SJCRH30 (cell line): ENCODE data around the gene PACS1. TPM values are rescaled to one million over a fixed set of nuclear protein-coding genes. Genes with fewer than 3 reads are reported as not detected.

ENCODE experiments used
- DNase-seq, 2 experiments: peaks; one replicate each; pipeline ENCODE4 v3.0.0-alpha.2; 2015 to 2020
- H3K27ac ChIP-seq: fragments of 250-450 bp; sonication (Bioruptor Pico); 2 replicates; pipeline ENCODE4 v1.5.1; 2020; ENCODE audit warnings: mild to moderate bottlenecking, moderate library complexity
- H3K27me3 ChIP-seq: fragments of 250-450 bp; sonication (Bioruptor Pico); 2 replicates; pipeline ENCODE4 v1.5.1; 2020; ENCODE audit warnings: mild to moderate bottlenecking, moderate library complexity
- H3K36me3 ChIP-seq: fragments of 250-450 bp; sonication (Bioruptor Pico); 2 replicates; pipeline ENCODE4 v1.5.1; 2020; ENCODE audit warnings: mild to moderate bottlenecking, moderate library complexity
- H3K4me1 ChIP-seq: fragments of 250-450 bp; sonication (Bioruptor Pico); 2 replicates; pipeline ENCODE4 v1.5.1; 2020; ENCODE audit warnings: mild to moderate bottlenecking, moderate library complexity
- H3K4me3 ChIP-seq: fragments of 250-450 bp; sonication (Bioruptor Pico); 2 replicates; pipeline ENCODE4 v1.5.1; 2020; ENCODE audit warnings: mild to moderate bottlenecking, moderate library complexity
- H3K9me3 ChIP-seq: fragments of 250-450 bp; sonication (Bioruptor Pico); replicated peaks from 2 replicates; pipeline ENCODE4 v1.5.1; 2020; ENCODE audit warnings: mild to moderate bottlenecking, moderate library complexity
- total RNA-seq: library from RNA; depleted of rRNA; stranded (reverse); fragments of >200 nt; shearing (Covaris generic); gene quantifications from 2 replicates; pipeline ENCODE4 v1.2.3, GENCODE V29; 2014

The PACS1 gene
- total RNA-seq, 1 experiment from 2014 or later = 11.8 TPM

GRCh38 chr11:66121466-66121865 is 51.4 kb downstream of the PACS1 start:
- Histone ChIP-seq H3K36me3 (no peaks in the 10 kb centered on the region), H3K27me3 (no peaks in the 10 kb centered on the region), H3K9me3 (no peaks in the 10 kb centered on the region), H3K4me3 (no peak overlapping the region), H3K27ac (peak overlapping the region; percentile 99; the same call in 1 of the 2 replicates), H3K4me1 (peaks cover 55% of the 10 kb centered on the region)
- no peak for DNase-seq

- peaks cover 39% of the 10 kb centered on the region for H3K4me1 ChIP-seq
- no peaks in the 10 kb centered on the region for H3K36me3 ChIP-seq
- H3K4me3 ChIP-seq = no peak overlapping the region
- no peaks in the 10 kb centered on the region for H3K27me3 ChIP-seq
- H3K27ac ChIP-seq = no peak overlapping the region
- no peak for DNase-seq
- H3K9me3 ChIP-seq = no peaks in the 10 kb centered on the region
Measured at GRCh38 chr11:66123902-66124301, 53.8 kb downstream of the PACS1 start.

DNA sequence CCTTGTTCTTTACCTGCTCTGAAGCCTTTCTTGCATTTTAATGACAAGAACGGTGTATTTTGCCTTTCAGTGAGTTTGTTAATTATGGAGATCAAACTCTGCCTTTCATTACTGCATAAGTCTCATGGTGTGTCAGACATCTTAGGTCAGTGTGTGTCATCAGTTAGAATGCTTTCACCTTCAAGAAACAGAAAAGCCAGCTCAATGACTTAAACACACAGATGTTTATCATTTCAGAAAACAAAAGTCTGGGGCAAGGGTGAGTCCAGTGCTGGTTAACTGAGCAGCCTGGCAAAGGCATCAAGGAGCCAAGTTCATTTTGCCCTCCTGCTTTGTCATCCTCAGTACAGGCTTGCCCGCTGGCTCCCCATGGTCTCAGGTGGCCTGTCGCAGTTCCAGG is 54.5 kb downstream of the PACS1 start:
- Histone ChIP-seq H3K27me3 (no peaks in the 10 kb centered on the region), H3K27ac (no peak overlapping the region), H3K4me3 (no peak overlapping the region), H3K36me3 (no peaks in the 10 kb centered on the region), H3K9me3 (no peaks in the 10 kb centered on the region), H3K4me1 (peaks cover 34% of the 10 kb centered on the region)
- DNase-seq = no peak

GRCh38 chr11:66126064-66126463 is 56.0 kb downstream of the PACS1 start:
- Histone ChIP-seq H3K27me3 (no peaks in the 10 kb centered on the region), H3K4me1 (peaks cover 19% of the 10 kb centered on the region), H3K36me3 (no peaks in the 10 kb centered on the region), H3K27ac (no peak overlapping the region), H3K9me3 (no peaks in the 10 kb centered on the region), H3K4me3 (no peak overlapping the region)
- DNase-seq = no peak

DNA sequence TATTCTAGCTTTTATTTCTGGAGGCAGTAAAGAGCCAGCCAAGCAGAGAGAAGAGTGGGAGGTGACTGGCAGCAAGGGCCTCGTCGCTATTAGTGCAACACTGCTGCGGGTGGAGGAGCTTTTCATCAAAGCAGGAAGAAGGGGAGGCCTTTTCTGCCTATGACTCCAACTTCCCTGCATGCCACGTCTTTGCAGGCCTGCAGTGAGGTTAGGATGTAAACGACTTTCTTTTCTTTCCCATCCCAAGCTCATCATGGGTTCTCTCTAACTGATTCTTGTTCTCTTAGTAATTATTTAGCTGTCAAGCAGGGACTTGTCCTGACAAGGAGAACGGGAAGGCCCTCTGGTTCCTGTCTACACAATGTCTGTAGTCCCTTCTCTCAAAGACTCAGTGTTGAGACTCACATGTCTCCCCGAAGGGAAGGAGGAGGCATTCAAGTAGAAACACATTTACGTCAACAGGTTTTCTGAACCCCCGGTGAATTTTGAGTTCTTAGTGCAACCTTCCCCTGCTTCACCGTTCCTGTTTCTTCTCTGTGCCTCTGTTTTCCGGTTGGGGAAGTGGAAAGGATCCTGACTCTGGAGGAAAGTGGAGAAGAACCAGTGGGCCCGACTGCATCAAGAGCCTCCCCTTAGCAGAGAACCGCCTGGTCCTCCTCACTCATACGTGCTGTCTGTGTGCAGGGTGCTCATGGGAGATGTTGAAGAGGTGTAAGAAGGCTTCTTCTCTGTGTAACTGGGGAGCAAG is 56.9 kb downstream of the PACS1 start:
- Histone ChIP-seq H3K4me1 (peaks cover 10% of the 10 kb centered on the region), H3K36me3 (no peaks in the 10 kb centered on the region), H3K27ac (no peak overlapping the region), H3K27me3 (no peaks in the 10 kb centered on the region), H3K9me3 (no peaks in the 10 kb centered on the region), H3K4me3 (no peak overlapping the region)
- DNase-seq = no peak

DNA sequence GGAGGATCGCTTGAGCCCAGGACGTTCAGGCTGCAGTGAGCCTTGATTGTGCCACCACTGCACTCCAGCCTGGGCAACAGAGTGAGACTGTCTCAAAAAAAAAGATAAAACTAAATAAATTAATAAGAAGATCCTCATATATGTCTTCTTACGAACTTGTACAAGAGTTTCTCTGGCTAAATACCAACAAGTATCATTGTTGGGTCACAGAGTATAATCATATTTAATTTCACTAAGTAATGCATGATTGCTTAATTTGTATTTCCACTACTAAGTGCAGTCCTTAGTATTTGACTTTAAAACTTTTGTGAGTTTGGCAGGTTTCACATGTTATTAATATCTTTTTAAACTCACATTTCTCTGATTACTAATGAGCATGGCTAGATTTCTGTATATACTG is 60.9 kb downstream of the PACS1 start:
- no peak for DNase-seq

GRCh38 chr11:66131937-66132632 is 62.0 kb downstream of the PACS1 start:
- DNase-seq = no peak
- Histone ChIP-seq H3K4me3 (no peak overlapping the region), H3K27me3 (no peaks in the 10 kb centered on the region), H3K27ac (no peak overlapping the region), H3K36me3 (no peaks in the 10 kb centered on the region), H3K9me3 (no peaks in the 10 kb centered on the region), H3K4me1 (peaks cover 3% of the 10 kb centered on the region; the same call in 1 of the 2 replicates)

More for the DNA sequence above, 60.9 kb downstream of the PACS1 start:
- Histone ChIP-seq H3K27ac (no peak overlapping the region), H3K4me3 (no peak overlapping the region), H3K4me1 (peaks cover 6% of the 10 kb centered on the region; the same call in 1 of the 2 replicates), H3K27me3 (no peaks in the 10 kb centered on the region), H3K36me3 (no peaks in the 10 kb centered on the region), H3K9me3 (no peaks in the 10 kb centered on the region)

- H3K27ac ChIP-seq = no peak overlapping the region
- peak in 1 of 2 experiments; percentile 21 for DNase-seq
- peaks cover 3% of the 10 kb centered on the region; the same call in 1 of the 2 replicates for H3K4me1 ChIP-seq
- no peak overlapping the region for H3K4me3 ChIP-seq
- no peaks in the 10 kb centered on the region for H3K36me3 ChIP-seq
- no peaks in the 10 kb centered on the region for H3K9me3 ChIP-seq
- no peaks in the 10 kb centered on the region for H3K27me3 ChIP-seq
Measured at GRCh38 chr11:66133216-66133775, 63.2 kb downstream of the PACS1 start.

DNA sequence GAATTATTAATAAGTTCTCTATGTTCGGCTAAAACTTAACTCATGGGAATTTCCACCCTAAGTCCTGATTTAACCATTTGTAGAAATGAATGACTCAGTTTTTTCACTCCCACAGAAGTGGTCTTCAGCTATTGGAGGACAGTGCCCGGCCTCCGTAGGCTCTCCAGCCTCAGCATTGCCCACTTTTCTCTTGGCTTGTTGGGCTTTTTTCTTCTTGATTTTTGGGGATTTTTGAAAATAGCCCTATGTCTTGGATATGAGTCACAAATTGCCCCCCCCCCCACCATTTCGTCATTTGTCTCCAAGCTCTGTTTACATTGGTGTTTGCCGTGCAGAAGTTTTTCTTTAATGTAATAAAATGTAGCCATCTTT is 66.7 kb downstream of the PACS1 start:
- no peak overlapping the region for H3K27ac ChIP-seq
- no peak overlapping the region for H3K4me3 ChIP-seq
- peaks cover 3% of the 10 kb centered on the region; the same call in 1 of the 2 replicates for H3K4me1 ChIP-seq
- no peaks in the 10 kb centered on the region for H3K27me3 ChIP-seq
- DNase-seq = no peak
- 0 out of 2 replicates have a peak, but pooled peaks cover 3% of the 10 kb centered on the region for H3K36me3 ChIP-seq
- H3K9me3 ChIP-seq = no peaks in the 10 kb centered on the region

DNA sequence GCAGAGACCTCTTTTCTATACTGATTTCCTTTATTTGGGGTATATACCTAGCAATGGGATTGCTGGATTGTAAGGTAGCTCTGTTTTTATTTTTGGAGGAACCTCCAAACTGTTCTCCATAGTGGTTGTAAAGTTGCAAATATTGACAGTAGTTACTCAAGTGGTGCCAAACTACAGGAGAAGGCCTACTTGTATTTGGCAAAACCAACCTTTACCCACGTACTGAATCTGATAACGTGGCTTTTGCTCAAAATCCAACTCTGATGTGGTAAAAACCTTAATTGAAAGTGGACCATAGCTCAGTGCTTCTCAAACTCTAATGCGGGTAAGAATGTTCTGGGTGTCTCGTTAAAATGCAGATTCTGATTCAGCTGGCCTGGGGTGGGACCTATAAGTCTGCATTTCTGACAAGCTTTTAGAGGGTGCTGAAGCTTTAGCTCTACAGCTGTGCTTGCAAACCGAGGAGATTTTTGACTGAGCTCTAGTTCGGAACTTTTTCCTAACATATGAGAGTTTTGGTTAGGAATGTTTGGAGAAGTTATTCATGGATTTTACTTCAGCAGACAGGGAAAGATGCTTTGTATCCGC is 69.8 kb downstream of the PACS1 start:
- Histone ChIP-seq H3K4me3 (no peak overlapping the region), H3K27ac (no peak overlapping the region), H3K4me1 (no peaks in the 10 kb centered on the region), H3K27me3 (no peaks in the 10 kb centered on the region), H3K9me3 (no peaks in the 10 kb centered on the region), H3K36me3 (0 out of 2 replicates have a peak, but pooled peaks cover 3% of the 10 kb centered on the region)
- DNase-seq = no peak

DNA sequence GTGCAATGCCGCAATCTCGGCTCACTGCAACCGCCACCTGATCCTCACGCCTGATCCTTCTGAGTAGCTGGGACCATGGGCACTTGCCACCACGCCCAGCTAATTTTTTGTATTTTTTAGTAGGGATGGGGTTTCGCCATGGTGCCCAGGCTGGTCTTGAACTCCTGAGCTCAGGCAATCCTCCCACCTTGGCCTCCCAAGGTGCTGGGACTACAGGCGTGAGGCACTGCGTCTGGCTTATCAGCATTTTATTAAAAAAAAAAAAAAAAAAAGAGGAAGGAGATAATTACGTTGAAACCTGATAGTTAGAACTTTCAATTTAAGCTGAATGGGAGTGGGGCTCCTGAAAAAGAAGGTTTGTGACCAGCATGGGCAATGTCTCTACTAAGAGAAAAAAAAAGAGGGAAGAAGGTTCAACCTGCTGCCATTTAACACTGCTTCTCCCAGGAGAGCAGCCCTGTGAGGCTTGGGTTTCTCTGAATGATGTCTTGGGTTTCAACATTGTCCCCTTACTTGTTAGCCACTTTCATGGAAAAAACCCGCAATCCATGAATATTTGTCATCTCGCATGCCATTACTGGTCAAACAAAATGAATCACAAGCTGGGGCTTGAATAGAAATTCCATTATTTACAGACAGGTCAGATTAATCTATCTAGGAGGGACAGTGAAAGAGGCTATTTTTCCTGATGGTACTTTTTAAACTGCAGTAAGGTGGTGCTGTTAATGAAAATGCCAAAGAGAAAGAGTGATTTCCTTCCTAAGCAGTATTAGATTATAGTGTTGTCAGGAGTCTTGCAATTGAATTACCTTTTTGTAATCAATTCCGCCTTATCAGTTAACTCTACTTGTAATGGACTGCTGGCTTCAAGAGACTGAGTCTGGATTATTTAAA is 72.5 kb downstream of the PACS1 start:
- no peaks in the 10 kb centered on the region for H3K4me1 ChIP-seq
- H3K27ac ChIP-seq = no peak overlapping the region
- no peaks in the 10 kb centered on the region for H3K27me3 ChIP-seq
- no peak for DNase-seq
- H3K36me3 ChIP-seq = 0 out of 2 replicates have a peak, but pooled peaks cover 3% of the 10 kb centered on the region
- no peaks in the 10 kb centered on the region for H3K9me3 ChIP-seq
- no peak overlapping the region for H3K4me3 ChIP-seq

- H3K9me3 ChIP-seq = no peaks in the 10 kb centered on the region
- no peak overlapping the region for H3K4me3 ChIP-seq
- no peaks in the 10 kb centered on the region for H3K27me3 ChIP-seq
- no peak for DNase-seq
- no peaks in the 10 kb centered on the region for H3K4me1 ChIP-seq
- H3K36me3 ChIP-seq = 0 out of 2 replicates have a peak, but pooled peaks cover 3% of the 10 kb centered on the region
- H3K27ac ChIP-seq = no peak overlapping the region
Measured at GRCh38 chr11:66143264-66143566, 73.1 kb downstream of the PACS1 start.

- Histone ChIP-seq H3K36me3 (0 out of 2 replicates have a peak, but pooled peaks cover 3% of the 10 kb centered on the region), H3K27ac (no peak overlapping the region), H3K9me3 (no peaks in the 10 kb centered on the region), H3K4me1 (no peaks in the 10 kb centered on the region), H3K27me3 (no peaks in the 10 kb centered on the region), H3K4me3 (no peak overlapping the region)
- DNase-seq = no peak
Measured at GRCh38 chr11:66143996-66144678, 74.1 kb downstream of the PACS1 start.

DNA sequence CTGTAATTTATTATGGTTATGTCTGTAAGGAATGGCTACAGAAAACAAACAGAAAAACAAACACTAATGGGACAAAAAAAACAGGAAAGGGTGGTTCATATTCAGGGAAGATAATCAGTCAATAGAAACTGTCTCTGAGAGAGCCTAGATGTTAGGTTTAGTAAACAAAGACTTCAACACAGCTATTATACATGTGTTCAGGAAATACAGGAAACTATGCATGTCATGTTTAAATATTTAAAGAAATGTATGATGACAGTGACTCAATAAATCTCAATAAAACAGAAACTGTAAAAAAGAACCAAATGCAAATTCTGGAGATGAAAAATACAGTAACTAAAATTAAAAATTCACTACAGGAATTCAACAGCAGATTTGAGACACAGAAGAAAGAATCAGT is 76.0 kb downstream of the PACS1 start:
- no peaks in the 10 kb centered on the region for H3K27me3 ChIP-seq
- peaks cover 1% of the 10 kb centered on the region; the same call in 1 of the 2 replicates for H3K4me1 ChIP-seq
- no peak overlapping the region for H3K4me3 ChIP-seq
- H3K27ac ChIP-seq = no peak overlapping the region
- no peak for DNase-seq
- 0 out of 2 replicates have a peak, but pooled peaks cover 2% of the 10 kb centered on the region for H3K36me3 ChIP-seq
- no peaks in the 10 kb centered on the region for H3K9me3 ChIP-seq
